ENCODE results near the gene PEPD.
A peak's percentile ranks its signal among the peaks of the same experiment; 100 is the strongest.

Gene PEPD

DNA sequence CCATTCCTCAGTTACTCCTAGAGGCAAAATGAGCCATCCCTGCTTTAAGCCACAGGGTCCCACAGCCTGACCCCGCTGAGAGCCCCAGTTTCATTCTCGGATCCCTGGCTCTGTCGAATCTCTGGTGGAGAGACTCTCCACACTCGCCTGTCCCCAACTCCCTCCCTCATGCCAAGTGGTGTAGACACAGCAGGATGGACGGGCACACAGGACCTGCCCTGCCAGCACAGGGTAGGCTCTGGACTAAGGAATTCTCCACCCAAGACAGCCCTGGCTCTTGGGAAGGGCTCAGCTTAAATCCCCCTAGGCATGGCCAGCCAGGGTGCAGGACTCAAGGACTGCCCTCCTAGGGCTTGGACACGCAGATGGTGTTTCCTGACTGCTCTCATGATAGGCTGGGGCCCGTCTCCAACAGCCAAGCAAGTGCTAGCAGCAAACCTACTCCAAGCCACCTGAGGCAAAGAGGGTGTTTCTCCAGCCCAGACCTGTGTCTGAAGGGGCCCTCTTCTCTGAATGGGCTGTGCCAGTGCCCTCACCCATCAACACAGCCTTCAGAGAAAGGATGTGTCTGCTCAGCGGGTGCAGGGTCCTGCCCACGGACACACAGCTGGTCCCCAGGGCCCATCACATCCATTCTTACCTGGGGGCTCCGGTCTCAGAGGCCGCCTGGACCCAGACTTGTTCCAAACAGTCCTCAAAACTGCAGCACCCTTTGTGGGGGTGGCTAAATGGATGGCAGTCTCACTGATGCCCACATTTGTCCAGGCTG is 65.3 kb downstream of the PEPD start:
- H3K27ac ChIP-seq: no peak overlapping the region
- DNase-seq: peak in 1 of 2 donors; percentile 55
- no peaks in the 10 kb centered on the region for H3K4me1 ChIP-seq
- H3K9me3 ChIP-seq: no peaks in the 10 kb centered on the region
- no peaks in the 10 kb centered on the region for H3K27me3 ChIP-seq
- peaks cover 0 to 26% (median 4%) of the 10 kb centered on the region in 3 donors for H3K36me3 ChIP-seq
- intact Hi-C loops (cut with DNase I; ENCODE audit: low total_unique reads): no loop called here
- no peak overlapping the region for H3K4me3 ChIP-seq
- TF ChIP-seq, protein P1, sequence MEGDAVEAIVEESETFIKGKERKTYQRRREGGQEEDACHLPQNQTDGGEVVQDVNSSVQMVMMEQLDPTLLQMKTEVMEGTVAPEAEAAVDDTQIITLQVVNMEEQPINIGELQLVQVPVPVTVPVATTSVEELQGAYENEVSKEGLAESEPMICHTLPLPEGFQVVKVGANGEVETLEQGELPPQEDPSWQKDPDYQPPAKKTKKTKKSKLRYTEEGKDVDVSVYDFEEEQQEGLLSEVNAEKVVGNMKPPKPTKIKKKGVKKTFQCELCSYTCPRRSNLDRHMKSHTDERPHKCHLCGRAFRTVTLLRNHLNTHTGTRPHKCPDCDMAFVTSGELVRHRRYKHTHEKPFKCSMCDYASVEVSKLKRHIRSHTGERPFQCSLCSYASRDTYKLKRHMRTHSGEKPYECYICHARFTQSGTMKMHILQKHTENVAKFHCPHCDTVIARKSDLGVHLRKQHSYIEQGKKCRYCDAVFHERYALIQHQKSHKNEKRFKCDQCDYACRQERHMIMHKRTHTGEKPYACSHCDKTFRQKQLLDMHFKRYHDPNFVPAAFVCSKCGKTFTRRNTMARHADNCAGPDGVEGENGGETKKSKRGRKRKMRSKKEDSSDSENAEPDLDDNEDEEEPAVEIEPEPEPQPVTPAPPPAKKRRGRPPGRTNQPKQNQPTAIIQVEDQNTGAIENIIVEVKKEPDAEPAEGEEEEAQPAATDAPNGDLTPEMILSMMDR (IDR thresholded peaks at IDR 0.05): no peak

DNA sequence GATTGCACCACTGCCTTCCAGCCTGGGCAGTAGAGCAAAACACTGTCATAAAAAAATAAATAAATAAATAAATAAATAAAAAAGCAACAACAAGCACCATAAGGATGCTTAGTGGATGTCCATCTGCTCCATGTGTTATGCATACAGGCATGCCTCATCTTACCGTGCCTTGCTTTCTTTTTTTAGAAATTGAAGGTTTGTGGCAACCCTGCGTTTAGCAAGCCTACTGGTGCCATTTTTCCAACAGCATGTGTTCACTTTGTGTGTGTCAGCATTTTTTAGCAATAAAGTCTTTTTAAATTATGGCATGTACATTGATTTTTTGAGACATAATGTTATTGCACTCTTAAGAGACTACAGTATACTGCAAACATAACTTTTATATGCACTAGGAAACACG is 68.3 kb downstream of the PEPD start:
- Histone ChIP-seq H3K36me3 (peaks cover 0 to 19% (median 12%) of the 10 kb centered on the region in 3 donors), H3K4me3 (no peak overlapping the region), H3K27me3 (no peaks in the 10 kb centered on the region), H3K4me1 (no peaks in the 10 kb centered on the region), H3K9me3 (no peaks in the 10 kb centered on the region), H3K27ac (no peak overlapping the region)
- TF ChIP-seq, protein P1 (IDR thresholded peaks at IDR 0.05): no peak
- intact Hi-C loops (cut with DNase I; ENCODE audit: low total_unique reads): no loop called here
- DNase-seq: no peak

DNA sequence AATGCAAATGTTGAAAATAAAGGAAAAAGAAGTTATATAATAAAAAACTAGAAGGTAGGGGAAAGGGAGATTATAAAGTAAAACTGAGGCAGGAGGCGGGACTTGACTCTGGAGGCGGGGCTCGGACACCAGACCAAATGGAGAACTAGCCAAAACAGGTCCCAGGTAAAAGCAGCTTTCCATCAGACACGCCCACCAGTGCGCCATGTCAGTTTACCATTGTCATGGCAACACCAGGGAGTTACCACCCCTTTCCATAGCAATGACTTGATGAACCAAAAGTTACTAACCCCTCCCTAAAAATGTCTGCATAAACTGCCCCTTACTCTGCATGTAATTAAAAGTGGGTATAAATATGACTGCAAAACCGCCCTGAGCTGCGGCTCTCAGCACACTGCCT is 70.9 kb downstream of the PEPD start:
- intact Hi-C loops (cut with DNase I; ENCODE audit: low total_unique reads): no loop called here
- DNase-seq: no peak
- H3K27me3 ChIP-seq: no peaks in the 10 kb centered on the region
- no peaks in the 10 kb centered on the region for H3K4me1 ChIP-seq
- H3K4me3 ChIP-seq: no peak overlapping the region
- H3K27ac ChIP-seq: no peak overlapping the region
- no peaks in the 10 kb centered on the region for H3K9me3 ChIP-seq
- TF ChIP-seq, protein P1 (IDR thresholded peaks at IDR 0.05): no peak
- peaks cover 0 to 20% (median 16%) of the 10 kb centered on the region in 3 donors for H3K36me3 ChIP-seq

DNA sequence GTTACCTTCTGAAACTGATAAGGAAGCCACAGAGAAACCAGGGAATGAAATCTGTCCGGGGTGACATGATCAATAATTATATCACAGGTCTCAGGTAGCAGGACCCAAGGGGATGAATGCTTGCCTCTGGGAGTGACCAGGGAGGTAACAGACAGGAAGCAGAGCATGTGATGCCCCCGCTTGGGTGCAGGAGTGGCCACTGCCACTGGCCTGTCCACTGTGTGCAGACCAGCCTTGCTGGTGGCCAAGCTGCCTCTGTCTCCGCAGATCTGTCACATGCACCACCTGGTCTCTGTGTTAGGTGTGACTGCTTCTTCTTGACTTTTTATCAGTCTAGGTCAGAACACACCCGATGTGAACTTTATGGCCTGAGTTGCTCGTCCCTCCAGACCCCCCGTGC is 71.8 kb downstream of the PEPD start:
- peaks cover 0 to 27% (median 19%) of the 10 kb centered on the region in 3 donors for H3K36me3 ChIP-seq
- TF ChIP-seq, protein P1 (IDR thresholded peaks at IDR 0.05): no peak
- no peak for DNase-seq
- H3K27ac ChIP-seq: no peak overlapping the region
- no peak overlapping the region for H3K4me3 ChIP-seq
- H3K9me3 ChIP-seq: no peaks in the 10 kb centered on the region
- intact Hi-C loops (cut with DNase I; ENCODE audit: low total_unique reads): no loop called here
- no peaks in the 10 kb centered on the region for H3K27me3 ChIP-seq
- no peaks in the 10 kb centered on the region for H3K4me1 ChIP-seq

DNA sequence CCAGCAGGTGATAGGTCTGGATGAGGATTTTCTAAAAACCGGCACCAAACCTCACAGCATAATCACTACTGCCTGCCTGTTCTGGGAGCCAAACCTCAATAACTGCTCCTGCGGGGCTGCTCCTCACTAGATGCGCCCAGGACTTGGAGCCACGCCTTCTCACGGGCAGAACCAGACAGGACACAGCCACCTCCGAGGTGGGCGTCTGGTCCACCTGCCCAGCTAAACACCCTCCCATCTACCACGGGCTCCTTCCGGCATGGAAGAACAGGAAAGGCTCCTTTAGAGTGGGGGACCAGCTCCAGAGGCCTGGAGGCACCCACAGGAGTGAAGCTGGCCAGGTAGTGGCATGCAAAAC is 73.5 kb downstream of the PEPD start:
- Histone ChIP-seq H3K9me3 (no peaks in the 10 kb centered on the region), H3K36me3 (peaks cover 0 to 33% (median 19%) of the 10 kb centered on the region in 3 donors), H3K4me3 (no peak overlapping the region), H3K27ac (no peak overlapping the region), H3K4me1 (no peaks in the 10 kb centered on the region), H3K27me3 (no peaks in the 10 kb centered on the region)
- no peak for DNase-seq
- TF ChIP-seq, protein P1 (IDR thresholded peaks at IDR 0.05): no peak
- intact Hi-C loops (cut with DNase I; ENCODE audit: low total_unique reads): no loop called here
